GM12801 (cell line): Measurements from ENCODE around the gene FSTL3.

Experiments used
- TF ChIP-seq, protein P1 (sequence below): IDR thresholded peaks from one replicate; pipeline ENCODE4 v1.5.1; 2011; ENCODE audit warnings: control low read depth; ENCODE audit not compliant: insufficient read length; ENCODE audit errors: extremely low read depth

Gene FSTL3

DNA sequence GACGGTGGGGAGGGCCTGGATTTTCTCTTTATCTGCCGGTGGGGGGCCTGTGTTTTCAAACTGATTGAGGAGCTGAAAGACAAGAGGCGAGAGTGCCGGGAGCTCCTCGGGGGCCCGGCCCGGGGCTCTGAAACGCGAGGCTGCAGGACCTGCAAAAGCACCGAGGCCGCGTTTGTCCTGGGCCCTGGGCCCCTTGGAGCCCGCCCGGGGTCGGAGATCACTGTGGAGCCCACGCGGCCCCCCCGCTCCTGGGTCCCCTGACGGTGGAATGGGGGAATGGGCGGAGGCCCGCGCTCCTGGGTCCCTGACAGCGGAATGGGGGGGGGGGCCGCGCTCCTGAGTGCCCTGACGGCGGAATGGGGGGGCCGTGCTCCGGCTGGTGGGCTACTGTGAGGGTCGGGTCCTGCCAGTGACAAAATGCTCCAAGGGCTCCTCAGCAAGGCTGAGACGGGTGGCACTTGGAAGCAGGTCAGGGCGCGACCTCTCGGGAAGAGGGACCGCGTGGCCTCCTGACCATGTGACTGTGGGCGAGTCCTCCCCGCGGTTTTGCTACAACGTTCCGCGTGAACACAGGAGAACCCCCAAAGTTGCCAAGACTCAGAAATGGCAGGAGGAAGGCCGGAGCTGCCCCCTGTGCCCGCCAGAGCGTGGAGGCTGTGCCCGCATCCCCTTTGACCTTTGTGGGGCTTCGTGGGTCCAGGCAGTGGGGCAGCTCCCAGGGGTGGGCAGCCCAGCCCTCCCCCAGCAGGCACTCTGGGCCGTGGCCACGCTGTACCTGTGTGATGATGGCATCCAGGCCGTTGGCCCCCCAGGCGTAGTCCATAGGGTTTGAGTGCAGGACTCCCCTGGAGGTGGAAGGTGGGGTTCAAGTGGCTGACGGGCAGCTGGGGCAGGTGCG, 27.0 kb upstream of the FSTL3 start:
- TF ChIP-seq, protein P1, sequence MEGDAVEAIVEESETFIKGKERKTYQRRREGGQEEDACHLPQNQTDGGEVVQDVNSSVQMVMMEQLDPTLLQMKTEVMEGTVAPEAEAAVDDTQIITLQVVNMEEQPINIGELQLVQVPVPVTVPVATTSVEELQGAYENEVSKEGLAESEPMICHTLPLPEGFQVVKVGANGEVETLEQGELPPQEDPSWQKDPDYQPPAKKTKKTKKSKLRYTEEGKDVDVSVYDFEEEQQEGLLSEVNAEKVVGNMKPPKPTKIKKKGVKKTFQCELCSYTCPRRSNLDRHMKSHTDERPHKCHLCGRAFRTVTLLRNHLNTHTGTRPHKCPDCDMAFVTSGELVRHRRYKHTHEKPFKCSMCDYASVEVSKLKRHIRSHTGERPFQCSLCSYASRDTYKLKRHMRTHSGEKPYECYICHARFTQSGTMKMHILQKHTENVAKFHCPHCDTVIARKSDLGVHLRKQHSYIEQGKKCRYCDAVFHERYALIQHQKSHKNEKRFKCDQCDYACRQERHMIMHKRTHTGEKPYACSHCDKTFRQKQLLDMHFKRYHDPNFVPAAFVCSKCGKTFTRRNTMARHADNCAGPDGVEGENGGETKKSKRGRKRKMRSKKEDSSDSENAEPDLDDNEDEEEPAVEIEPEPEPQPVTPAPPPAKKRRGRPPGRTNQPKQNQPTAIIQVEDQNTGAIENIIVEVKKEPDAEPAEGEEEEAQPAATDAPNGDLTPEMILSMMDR = no peak

DNA sequence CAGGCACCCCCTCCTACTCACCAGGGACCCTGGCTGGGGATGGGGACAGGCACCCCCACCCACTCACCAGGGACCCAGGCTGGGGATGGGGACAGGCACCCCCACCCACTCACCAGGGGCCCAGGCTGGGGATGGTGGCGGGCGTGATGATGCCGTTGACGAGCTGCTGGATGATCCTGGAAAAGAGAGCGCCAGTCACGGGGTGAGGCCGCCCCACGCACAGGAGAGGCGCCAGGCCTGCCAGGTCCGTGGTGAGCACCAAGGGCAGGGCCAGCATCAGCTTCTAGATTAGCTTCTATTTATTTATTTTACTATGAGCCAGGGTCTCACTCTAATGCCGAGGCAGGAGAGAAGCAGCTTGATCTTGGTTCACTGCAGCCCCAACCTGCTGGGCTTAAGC, 26.1 kb upstream of the FSTL3 start:
- TF ChIP-seq, protein P1 = no peak

DNA sequence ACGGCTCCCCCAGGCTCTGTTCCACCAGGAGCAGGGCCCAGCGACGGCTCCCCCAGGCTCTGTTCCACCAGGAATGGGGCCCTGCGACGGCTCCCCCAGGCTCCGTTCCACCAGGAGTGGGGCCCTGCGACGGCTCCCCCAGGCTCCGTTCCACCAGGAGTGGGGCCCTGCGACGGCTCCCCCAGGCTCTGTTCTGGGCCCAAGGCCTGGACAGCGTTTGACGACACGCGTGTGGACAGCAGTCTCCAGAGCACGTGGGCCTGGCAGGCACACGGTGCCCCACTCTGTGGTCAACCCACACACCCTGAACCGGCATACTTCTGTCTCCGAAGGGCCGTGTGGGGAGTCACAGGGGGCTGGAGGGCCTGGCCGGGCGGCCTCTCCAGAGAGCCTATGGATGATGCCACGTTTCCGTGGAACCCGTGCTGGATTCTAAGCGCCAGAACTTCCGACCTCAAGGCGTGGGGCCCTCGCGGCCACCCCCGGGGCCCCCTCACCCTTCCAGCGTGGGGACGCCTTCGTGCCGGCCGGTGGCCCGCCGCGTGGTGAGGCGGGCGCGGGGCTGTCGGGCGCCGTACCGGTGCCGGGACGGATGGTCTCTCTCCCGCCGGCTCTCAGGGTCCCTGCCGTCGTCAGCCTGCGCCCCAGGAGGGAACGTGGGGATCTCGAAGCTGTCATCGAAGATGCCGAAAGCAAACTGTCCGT, 24.9 kb upstream of the FSTL3 start:
- TF ChIP-seq, protein P1 = no peak

DNA sequence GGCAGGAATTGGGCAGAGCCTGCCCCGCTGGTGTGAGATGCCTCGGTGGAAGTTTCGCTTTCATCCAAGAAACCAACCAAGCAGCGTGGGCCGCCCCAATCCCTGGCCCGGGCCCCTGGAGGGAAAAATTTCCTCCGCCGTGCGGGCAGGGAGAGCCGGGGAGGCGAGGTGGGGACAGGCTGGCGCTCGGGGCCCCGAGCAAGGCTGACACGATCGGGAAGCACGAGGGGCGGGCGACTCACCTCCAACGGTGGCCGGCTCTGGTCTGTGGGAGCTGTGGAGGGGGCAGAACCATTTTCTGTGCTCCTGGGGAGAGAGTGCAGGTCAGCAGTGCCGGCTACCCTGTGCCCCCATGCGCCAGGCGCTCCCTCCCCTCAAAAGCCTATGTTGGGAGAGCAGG, 24.2 kb upstream of the FSTL3 start:
- TF ChIP-seq, protein P1 = no peak

DNA sequence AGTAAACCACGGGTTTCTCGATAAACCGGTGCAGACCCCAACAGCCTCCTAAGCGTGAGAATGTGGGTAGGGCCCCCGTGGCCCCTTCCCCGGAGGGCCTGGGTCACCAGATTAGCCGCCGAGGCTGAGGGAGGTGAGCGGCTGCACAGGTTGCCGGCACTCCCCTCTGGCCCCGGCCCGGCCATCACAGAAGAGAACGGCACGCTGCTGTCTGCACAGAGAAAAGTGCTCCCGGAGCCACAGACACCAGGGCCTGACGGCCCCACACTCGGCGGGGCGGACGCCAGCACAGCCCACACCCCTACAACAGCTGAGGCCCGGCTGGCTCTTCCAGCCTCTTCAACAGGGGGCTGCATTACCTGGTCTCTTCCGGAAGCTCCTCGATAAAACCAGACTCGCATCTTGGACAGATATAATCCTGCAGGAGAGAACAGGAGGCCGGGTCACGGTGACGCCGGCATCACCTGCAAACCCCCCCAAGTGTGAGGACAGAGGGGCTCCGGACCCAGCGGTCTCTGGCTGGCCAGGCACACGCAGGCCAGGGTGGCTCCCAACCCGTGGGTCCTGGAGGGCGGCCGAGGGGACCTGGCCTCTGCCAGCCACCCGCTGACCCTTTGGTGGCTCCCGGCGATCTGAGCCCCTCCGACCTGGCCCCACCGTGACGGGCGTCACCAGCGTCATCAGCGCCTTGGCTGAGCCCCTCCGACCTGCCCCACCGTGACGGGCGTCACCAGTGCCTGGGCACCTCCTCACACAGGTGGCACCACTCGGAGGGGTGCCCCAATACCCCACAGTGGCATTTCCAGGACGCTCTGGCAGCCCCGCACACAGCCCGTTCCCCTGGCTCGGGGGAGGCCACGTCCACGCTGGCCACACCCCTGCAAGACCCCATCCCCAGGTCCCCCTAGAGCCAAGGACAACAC, 23.5 kb upstream of the FSTL3 start:
- TF ChIP-seq, protein P1 = no peak

DNA sequence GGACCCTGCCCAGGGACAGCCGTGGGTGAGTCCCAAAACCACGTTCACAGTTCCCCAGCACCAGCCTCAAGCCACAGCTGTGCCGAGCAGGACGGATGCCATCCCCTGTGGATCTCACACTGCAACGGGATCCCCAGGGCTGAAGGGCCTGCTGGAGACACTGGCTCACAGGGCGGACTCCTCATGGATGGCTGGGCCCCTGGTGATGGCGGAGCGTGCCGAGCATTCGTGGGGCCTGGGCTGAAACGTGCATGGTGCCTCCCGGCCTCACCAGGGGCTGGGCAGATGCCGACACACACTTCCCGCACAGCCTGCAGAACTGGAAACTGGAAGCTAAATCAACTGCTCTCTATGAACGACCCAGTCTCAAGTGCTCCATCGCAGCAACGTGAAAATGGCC, 22.8 kb upstream of the FSTL3 start:
- TF ChIP-seq, protein P1 = no peak

DNA sequence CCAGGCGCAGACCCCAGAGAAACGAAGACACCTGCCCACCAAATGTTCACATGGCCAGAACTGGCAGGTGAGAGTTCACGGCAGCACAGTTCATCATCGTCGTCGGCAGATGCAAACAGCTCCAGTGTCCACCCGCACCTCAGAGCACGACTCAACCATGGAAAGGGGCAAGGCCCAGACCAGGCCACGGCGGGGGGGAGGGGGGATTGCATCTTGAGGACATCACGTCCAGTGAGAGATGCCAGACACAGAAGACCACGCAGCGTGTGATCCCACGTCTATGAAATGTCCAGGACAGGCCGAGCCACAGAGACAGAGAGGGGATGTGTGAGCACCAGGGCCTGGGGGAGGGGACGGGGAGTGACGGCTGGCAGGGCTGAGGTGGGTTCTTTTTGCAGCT, 20.5 kb upstream of the FSTL3 start:
- TF ChIP-seq, protein P1 = no peak
